HCT116 (cell line): ENCODE measurements around the gene HTR3A. TPM values are rescaled to one million over a fixed set of nuclear protein-coding genes. Genes with fewer than 3 reads are reported as not detected.

ENCODE experiments used
- ATAC-seq: fragments of 200-7000 bp; cut with Tn5 transposase; 2 replicates; pipeline ENCODE4 v1.9.1; 2020; ENCODE audit warnings: mild to moderate bottlenecking, moderate library complexity
- BruUV-seq: library from RNA; stranded (reverse); fragments of 400-500 nt; replicated peaks from 2 replicates; lab custom pipeline; 2021; lab: Mats Ljungman, UMichigan
- CTCF ChIA-PET: fragments of 300-600 bp; sonication (Branson Sonifier 250); formaldehyde crosslinking; loops from one replicate; lab custom pipeline; 2021; ENCODE audit warnings: antibody characterized with exemption; lab: Charles Lee
- POLR2A ChIA-PET: fragments of 300-600, 350-600 bp; sonication (Branson Sonifier 250); formaldehyde crosslinking; loops from one replicate; lab custom pipeline; 2021; ENCODE audit warnings: antibody characterized with exemption; lab: Charles Lee
- RAD21 ChIA-PET, 2 experiments: fragments of 300-600 bp; sonication (Branson Sonifier 250); formaldehyde crosslinking; loops; one replicate each; lab custom pipeline; 2023; ENCODE audit warnings: low total read pairs in 2 of 2; ENCODE audit not compliant: uncharacterized antibody in 2 of 2, unreplicated experiment in 2 of 2, low non-redundant PET in 1 of 2; lab: Charles Lee
- DNase-seq: peaks from one replicate; pipeline ENCODE4 v3.0.0-alpha.2; 2010; ENCODE audit warnings: low read depth, low spot score
- H2AFZ ChIP-seq: fragments of 200-600 bp; shearing (Covaris generic), sonication (generic); 2 replicates; pipeline ENCODE4 v1.6.1; 2017; ENCODE audit warnings: low read depth, mixed run types, mixed read lengths, antibody characterized with exemption, low read length; ENCODE audit not compliant: poor library complexity, severe bottlenecking
- H3K27ac ChIP-seq: 2 replicates; pipeline ENCODE4 v1.5.1; 2012; ENCODE audit warnings: low read depth, low read length
- H3K27me3 ChIP-seq: fragments of 200-600 bp; sonication (generic); 2 replicates; pipeline ENCODE4 v1.6.1; 2016; ENCODE audit warnings: mixed run types, low read length, mixed read lengths; ENCODE audit not compliant: insufficient read depth
- H3K36me3 ChIP-seq, 2 experiments: fragments of 200-500 bp in 1 of 2; fragments of 200-600 bp in 1 of 2; sonication (Bioruptor generic) in 1 of 2; sonication (generic) in 1 of 2; 2 replicates each; pipeline versions ENCODE4 v1.5.1 to v1.6.1; 2014 to 2016; ENCODE audit warnings: low read length in 2 of 2, inconsistent platforms in 1 of 2, mixed read lengths in 1 of 2, mixed run types in 1 of 2; ENCODE audit not compliant: insufficient read depth in 2 of 2, control insufficient read depth in 1 of 2
- H3K4me1 ChIP-seq, 2 experiments: fragments of 200-600 bp in 1 of 2; sonication (generic) in 1 of 2; 2 replicates each; pipeline versions ENCODE4 v1.5.1 to v1.6.1; 2012 to 2017; ENCODE audit warnings: low read length in 2 of 2, inconsistent platforms in 1 of 2, mild to moderate bottlenecking in 1 of 2, mixed read lengths in 1 of 2, mixed run types in 1 of 2, moderate library complexity in 1 of 2; ENCODE audit not compliant: insufficient read depth in 2 of 2, control insufficient read depth in 1 of 2
- H3K4me2 ChIP-seq: fragments of 200-600 bp; sonication (generic); 2 replicates; pipeline ENCODE4 v1.6.1; 2017; ENCODE audit warnings: mixed run types, low read length, mixed read lengths
- H3K4me3 ChIP-seq, 2 experiments: fragments of 200-600 bp in 1 of 2; sonication (generic) in 1 of 2; replicated peaks in 1 of 2; 2 replicates each; pipeline ENCODE4 v1.5.1; 2011 to 2016; ENCODE audit warnings: low read length in 2 of 2, control low read depth in 1 of 2, low read depth in 1 of 2, mild to moderate bottlenecking in 1 of 2, mixed read lengths in 1 of 2, mixed run types in 1 of 2
- H3K79me2 ChIP-seq: fragments of 200-600 bp; sonication (generic); 2 replicates; pipeline ENCODE4 v1.6.1; 2017; ENCODE audit warnings: mild to moderate bottlenecking, mixed run types, low read length, moderate library complexity, mixed read lengths; ENCODE audit not compliant: insufficient read depth
- H3K9ac ChIP-seq: fragments of 200-600 bp; sonication (generic); 2 replicates; pipeline ENCODE4 v1.6.1; 2016; ENCODE audit warnings: low read length, mixed read lengths
- H3K9me2 ChIP-seq: fragments of 200-600 bp; sonication (generic), shearing (Covaris generic); 2 replicates; pipeline ENCODE4 v1.6.1; 2017; ENCODE audit warnings: mixed run types, mild to moderate bottlenecking, moderate library complexity; ENCODE audit not compliant: insufficient read depth
- H3K9me3 ChIP-seq, 2 experiments: fragments of 200-500 bp in 1 of 2; fragments of 200-600 bp in 1 of 2; sonication (Bioruptor generic) in 1 of 2; sonication (generic) in 1 of 2; 2 replicates each; pipeline ENCODE4 v1.6.1; 2014 to 2017; ENCODE audit warnings: low read length in 2 of 2, mixed read lengths in 2 of 2, inconsistent platforms in 1 of 2, low read depth in 1 of 2, mild to moderate bottlenecking in 1 of 2, mixed run types in 1 of 2, moderate library complexity in 1 of 2; ENCODE audit not compliant: control insufficient read depth in 1 of 2, insufficient read depth in 1 of 2
- H4K20me1 ChIP-seq: fragments of 200-600 bp; sonication (generic), shearing (Covaris generic); 2 replicates; pipeline ENCODE4 v1.6.1; 2017; ENCODE audit warnings: mixed run types, mild to moderate bottlenecking, moderate library complexity; ENCODE audit not compliant: insufficient read depth
- POLR2A ChIP-seq: IDR thresholded peaks from 2 replicates; pipeline ENCODE4 v1.7.0; 2011; ENCODE audit warnings: borderline replicate concordance; ENCODE audit not compliant: insufficient read depth, insufficient read length; ENCODE audit errors: extremely low read depth
- REST ChIP-seq: IDR thresholded peaks from 2 replicates; pipeline ENCODE4 v1.6.1; 2012; ENCODE audit warnings: low read depth
- ZFX ChIP-seq: fragments of 450-650 bp; IDR thresholded peaks from 2 replicates; pipeline ENCODE4 v1.6.1; 2017
- intact Hi-C: fragments of 100-400 bp; cut with micrococcal nuclease; formaldehyde crosslinking; loops from 2 replicates; pipeline ENCODE4 v1.10.0; 2022
- total RNA-seq: library from RNA; stranded (reverse); gene quantifications from one replicate; pipeline ENCODE4 v1.2.1, GENCODE V29; 2021; ENCODE audit not compliant: unreplicated experiment

HTR3A gene
- total RNA-seq, 1 experiment from 2014 or later = 0.12 TPM

GRCh38 chr11:113989916-113990315 is 15.0 kb downstream of the HTR3A start:
- Histone ChIP-seq H2AFZ (no peak overlapping the region), H3K4me2 (no peak overlapping the region), H3K9me3 (no peaks in the 10 kb centered on the region), H3K79me2 (no peaks in the 10 kb centered on the region), H3K27me3 (peaks cover 58% of the 10 kb centered on the region)
- no peak for ATAC-seq
- TF ChIP-seq ZFX = no peak
- TF ChIP-seq, all 23 proteins: peak for 0
- Histone ChIP-seq H3K9ac (no peak overlapping the region), H4K20me1 (no peaks in the 10 kb centered on the region), H3K4me1 (no peaks in the 10 kb centered on the region), H3K27ac (no peak overlapping the region), H3K36me3 (no peaks in the 10 kb centered on the region), H3K4me3 (no peak overlapping the region), H3K9me2 (no peaks in the 10 kb centered on the region)
- BruUV-seq = no TSS peak
- DNase-seq = no peak
- ChIA-PET POLR2A (no interaction called here), CTCF (no interaction called here), RAD21 (no interaction called here)
- intact Hi-C loops = loop anchor here (5.0 kb wide), 1 partner anchor 683 kb away; no protein-coding TSS in a partner anchor

GRCh38 chr11:113991170-113991569 is 16.3 kb downstream of the HTR3A start:
- H3K27me3 ChIP-seq = peaks cover 52% of the 10 kb centered on the region
- no peak overlapping the region for H2AFZ ChIP-seq
- no peak for DNase-seq
- TF ChIP-seq POLR2A (no peak), REST (peak; percentile 79)
- TF ChIP-seq, all 23 proteins: peak for 1
- Histone ChIP-seq H3K4me2 (no peak overlapping the region), H3K9me3 (no peaks in the 10 kb centered on the region), H3K27ac (no peak overlapping the region), H3K9me2 (no peaks in the 10 kb centered on the region), H3K9ac (no peak overlapping the region), H3K4me1 (no peaks in the 10 kb centered on the region), H3K79me2 (no peaks in the 10 kb centered on the region), H4K20me1 (no peaks in the 10 kb centered on the region), H3K4me3 (no peak overlapping the region), H3K36me3 (no peaks in the 10 kb centered on the region)
- RAD21 ChIA-PET = interaction anchor here in 1 of 2 experiments (0.9 kb wide), 1 partner anchor 95 kb away, joined by 3 read pairs; no protein-coding TSS in a partner anchor
- no peak for ATAC-seq
- CTCF ChIA-PET = interaction anchor here (0.5 to 5.7 kb wide), 2 partner anchors 258 to 269 kb away, joined by 3 to 74 read pairs; no protein-coding TSS in a partner anchor
- POLR2A ChIA-PET = no interaction called here
- BruUV-seq = no TSS peak
- intact Hi-C loops = loop anchor here (5.0 kb wide), 1 partner anchor 684 kb away; no protein-coding TSS in a partner anchor
